ENCODE data around the gene ASAP2.

Gene ASAP2

DNA sequence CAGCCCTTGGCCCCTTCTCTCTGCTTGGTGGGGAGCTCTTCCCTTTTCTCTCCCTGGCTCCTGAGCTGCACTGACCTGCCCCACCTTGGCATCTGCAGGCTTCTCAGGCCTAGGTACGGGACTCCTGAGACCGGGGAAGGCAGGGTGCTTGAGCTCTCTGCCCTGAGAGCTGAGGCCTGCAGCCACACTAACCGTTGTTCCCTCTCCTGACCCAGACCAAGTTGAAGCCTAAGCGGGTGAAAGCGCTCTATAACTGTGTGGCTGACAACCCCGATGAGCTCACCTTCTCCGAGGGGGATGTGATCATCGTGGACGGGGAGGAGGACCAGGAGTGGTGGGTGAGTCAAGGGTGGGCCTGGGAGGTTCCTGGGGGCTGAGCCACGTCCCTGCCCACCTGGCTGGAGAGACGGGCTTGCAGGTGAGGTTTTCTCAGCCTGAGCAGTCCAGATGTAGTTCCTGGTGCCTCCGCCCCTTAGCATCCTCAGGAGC is 194.5 kb downstream of the ASAP2 start:
- no peak for DNase-seq (ENCODE audit: low read depth in 2 of 2)

DNA sequence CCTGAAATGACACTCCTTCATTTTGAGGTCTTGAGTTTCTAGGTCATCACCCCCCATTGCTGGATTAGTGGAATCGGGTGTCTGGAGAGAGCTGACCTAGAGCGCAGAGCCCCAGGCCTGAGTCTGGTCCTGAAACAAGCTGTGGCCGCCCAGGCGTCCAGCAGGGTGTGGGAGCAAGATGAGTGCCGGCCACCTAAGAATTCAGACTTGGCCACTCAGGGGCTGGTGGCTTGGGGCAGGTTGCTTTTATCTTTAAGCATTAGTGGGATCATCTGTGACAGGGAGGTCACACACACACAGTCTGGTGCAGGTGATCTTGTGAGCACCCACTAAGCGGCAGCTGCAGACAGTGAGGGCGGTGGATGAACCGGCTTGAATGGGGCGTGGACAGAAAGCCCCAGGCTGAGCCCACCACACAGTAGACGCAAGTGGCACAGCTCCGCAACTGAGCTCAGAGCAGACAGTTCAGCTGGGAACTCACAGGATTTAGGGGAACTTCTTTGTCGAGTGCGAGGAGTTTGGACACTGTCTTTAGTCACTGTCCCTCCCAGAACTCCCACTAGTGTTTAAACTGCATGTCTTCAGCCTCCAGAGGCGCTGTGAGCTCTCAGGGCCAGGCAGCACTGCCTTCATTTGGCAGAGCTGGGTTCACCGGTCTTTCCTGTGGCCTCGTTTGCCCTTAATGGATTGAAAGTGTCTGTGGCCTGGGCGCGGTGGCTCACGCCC is 195.2 kb downstream of the ASAP2 start:
- no peak for DNase-seq (ENCODE audit: low read depth in 2 of 2)

DNA sequence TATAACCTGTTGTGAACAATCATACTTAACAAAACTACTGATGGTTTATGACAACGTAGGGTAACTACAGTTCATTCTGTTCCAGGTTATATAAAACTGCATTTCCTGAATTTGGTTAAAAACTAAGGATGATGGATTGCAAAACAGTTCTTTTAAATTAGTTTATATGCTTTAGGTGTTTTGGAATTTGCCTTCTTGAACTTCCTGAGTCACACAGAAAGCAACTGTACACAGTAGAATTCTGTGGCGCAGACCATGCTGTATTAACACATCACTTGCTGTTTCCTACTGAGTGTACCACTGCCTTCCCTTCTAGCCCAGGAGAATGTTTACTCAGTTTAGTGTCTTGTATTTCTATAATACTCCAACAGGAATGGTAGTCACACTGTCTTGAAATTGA is 197.3 kb downstream of the ASAP2 start:
- no peak for DNase-seq (ENCODE audit: low read depth in 2 of 2)

DNA sequence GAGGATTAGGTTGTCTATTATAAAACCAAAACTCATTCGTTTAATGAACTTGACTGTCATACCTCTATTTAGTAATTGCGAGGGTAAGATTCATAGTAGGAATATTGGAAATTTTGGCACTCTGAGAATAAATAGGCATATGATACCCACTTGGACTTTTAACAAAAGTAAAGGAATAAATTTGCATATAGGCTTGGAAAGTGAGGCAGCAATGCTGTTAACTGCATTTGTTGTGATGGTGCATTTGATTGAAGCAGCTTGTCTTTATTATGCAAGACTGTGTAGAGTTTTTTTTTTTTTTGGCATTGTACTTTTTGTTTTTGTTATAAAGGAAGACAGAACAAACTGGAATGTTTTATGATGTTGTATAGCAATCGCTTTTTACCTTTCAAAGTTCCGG is 197.8 kb downstream of the ASAP2 start:
- DNase-seq (ENCODE audit: low read depth in 2 of 2) = no peak

DNA sequence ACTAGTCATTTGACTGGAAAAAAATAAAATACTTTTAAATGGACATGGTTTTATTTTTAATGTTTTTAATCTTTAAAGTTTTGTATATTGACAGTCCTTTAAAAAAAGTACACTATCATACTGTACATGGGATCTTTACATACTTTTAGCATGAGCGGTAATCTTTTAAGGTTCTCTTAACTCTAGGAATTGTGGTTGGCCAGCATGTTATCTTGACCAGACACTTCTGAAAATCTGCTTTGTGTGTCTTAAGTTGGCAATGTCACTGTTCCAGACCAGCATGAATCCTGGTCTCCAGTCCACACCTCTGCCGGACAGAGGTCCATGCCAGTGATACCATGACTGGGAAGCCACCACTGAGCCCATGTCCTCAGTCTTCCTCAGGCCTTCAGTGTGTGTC is 199.0 kb downstream of the ASAP2 start:
- no peak for DNase-seq (ENCODE audit: low read depth in 2 of 2)

DNA sequence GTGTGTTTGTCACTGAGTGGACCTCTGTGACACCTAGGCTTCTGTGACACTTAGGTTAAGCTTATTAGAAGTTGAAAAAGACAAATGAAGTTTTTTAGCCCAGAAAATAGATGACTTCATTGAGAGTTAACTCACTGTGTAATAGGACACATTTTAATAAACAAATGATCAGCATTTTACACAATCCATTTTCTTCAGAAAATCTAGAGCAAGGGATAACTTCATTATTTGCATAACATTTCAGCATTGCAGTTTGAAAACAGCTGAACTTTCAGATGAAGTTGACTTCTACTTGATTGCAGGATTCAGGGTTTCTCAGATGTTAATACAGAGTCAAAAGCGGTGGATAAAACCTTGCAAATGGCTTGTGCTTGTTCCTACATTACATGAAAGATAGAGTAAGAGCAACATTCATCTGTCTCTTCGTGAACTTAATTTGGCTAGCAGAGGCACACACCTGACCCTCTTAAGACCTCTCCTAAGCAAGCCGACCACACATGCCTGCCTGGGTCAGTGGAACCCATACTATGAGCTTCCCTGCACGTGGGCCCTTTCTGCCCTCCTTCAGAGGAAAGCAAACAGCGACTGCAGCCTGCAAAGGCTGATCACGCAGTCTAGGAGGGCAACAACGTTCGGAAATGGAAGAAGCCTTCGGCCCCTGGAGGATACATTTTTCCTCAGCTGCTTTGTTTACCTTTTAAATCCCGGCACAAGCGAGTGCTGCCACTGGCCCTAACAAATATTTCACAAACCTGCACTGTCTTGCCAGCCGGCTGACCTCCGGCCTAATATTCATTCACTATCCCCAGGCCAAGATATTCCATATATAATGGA is 200.1 kb downstream of the ASAP2 start:
- no peak for DNase-seq (ENCODE audit: low read depth in 2 of 2)

DNA sequence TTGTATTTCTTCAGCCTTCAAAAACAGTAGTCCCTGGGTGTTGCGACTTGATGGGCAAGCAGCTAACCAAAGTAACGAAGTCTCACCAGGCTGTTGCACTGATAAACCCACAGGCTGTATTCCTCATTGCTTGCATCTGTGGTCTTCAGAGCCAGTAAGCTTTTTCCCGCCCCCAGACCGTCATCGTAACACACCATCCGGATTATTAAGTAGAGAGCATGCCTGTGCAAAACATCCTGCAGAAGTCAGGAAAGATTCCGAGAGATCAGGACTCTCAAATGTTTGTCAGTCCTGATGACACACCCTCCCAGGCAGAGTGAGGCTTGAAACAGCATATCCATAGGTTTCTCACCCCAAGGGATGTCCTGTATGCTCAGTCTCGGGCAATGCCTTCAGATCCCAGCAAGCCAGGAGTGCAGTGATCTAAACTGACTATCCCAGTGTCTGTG is 200.8 kb downstream of the ASAP2 start:
- no peak for DNase-seq (ENCODE audit: low read depth in 2 of 2)

DNA sequence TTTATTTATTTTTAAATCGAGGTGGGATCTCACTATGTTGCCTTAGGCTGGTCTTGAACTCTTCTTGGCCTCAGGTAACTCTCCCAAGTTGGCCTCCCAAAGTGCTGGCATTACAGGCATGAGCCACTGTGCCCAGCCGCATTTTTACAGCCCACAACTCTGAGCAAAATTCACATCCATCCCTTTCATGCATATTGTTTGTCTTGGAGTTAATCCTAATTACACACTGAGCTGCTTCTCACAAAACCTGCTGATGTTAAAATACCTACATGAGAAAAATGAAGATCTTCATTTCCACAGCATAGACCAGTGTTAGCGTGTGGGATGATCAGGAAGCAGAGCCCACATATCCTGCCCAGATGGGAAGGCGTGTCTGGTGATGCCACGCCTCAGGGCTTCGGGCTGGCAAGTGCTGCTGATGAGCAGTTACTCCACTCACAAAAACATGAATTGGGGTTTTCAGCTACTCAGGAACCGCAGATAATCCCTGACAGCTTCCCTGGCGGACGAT is 202.1 kb downstream of the ASAP2 start:
- DNase-seq (ENCODE audit: low read depth in 2 of 2) = no peak

DNA sequence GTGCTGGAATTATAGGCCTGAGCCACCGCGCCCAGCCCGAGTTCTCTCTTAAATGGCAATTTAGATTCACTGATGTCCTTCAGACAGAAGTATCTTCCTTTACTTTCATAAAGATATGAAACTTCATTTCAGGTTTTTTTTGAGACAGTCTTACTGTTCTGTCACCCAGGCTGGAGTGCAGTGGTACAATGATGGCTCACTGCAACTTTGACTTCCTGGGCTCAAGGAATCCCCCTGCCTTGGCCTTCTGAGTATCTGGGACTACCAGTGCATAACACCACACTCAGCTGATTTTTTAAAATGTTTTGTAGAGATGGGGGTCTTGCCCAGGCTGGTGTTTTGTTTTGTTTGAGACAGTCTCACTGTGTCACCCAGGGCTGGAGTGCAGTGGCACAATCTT is 203.5 kb downstream of the ASAP2 start:
- DNase-seq (ENCODE audit: low read depth in 2 of 2) = no peak

DNA sequence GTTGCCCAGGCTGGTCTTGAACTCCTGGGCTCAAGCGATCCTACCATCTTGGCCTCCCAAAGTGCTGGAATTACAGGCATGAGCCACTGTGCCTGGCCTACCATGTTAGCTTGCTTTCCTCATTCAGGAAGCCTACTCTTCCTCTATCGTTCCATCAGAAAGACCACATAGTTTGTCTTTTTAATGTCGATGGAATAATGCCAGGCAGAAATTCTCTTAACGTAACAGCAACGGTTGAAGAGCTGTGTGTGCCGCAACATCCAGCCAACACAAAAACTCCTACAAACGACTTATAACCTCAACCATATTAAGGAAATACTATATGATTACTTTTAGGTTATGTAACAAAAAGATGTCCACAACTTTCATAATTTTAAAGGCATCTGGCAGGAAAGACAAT is 206.2 kb downstream of the ASAP2 start:
- no peak for DNase-seq (ENCODE audit: low read depth in 2 of 2)

DNA sequence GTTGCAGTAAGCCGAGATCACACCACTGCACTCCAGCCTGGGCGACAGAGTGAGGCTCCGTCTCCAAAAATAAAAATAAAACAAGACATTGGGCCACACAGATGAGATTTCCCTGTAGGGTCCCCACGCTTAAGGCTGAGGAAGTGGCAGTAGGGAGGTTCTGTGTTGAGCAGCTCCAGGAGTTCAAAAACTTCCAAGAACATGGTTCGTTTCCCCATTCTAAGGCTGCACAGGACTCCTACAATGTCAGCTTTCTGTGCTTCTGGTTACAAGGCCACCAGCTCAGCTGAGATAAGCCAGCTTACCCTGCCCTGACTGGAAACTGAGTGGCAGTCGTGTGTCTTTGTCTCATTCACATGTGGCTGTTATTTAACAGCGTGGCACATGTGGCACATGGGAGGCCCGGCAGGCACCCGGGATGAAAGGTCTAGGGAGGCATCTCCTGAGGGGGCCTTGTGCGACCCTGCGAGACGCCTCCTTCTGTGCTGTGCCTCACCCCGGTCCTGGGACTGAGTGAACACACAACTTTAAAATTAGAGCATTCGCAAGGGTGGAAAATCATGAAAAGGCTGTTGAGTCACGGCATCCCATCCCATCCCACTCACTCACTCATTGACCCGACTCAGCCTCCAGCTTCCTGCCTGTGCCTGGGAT is 209.0 kb downstream of the ASAP2 start:
- DNase-seq (ENCODE audit: low read depth in 2 of 2) = no peak

DNA sequence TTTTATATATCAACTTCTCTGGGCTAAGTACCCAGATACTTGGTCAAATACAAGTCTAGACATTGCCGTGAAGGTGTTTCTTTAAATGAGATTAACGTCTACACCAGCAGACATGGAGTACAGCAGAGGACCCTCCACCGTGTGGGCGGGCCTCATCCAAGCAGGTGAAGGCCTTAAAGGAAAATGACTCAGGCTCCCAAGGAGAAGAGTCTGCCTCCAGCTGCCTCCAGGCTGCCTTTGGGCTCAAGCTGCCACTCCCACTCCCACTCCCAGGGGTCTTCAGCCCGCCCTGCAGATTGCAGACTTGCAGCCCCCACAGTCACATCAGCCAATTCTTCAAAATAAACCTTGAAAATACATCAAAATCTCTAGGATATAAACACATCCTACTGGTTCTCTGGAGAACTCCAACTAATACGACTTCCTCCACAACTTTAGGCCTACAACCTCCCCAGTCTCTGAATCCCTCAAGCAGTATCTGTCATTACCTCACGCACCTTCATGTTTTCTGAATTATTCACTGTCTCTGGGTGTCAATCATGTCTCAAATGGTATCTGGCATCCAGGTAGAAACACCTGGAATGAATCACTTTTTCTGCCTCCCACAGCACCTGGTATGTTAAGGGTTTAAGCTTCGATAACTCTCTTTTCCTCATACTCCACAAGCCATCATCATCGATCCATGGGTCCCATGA is 209.8 kb downstream of the ASAP2 start:
- DNase-seq (ENCODE audit: low read depth in 2 of 2) = no peak

DNA sequence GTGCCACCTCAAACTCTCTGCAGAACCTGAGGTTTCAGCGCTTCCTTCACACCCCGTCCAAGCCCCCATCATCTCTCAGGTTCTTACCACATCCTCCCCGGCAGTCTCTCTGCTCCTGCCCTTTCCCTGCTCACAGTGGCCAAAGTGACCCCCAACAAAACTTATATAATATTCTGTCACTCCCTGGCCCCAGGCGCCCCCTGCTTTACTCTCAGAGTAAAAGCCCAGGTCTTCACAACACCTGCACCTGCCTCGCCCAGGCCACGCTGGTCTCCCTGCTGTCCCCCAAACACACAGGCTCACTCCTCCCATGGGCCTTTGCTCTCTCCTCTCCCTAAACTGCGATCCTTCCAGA is 210.3 kb downstream of the ASAP2 start:
- DNase-seq (ENCODE audit: low read depth in 2 of 2) = no peak

DNA sequence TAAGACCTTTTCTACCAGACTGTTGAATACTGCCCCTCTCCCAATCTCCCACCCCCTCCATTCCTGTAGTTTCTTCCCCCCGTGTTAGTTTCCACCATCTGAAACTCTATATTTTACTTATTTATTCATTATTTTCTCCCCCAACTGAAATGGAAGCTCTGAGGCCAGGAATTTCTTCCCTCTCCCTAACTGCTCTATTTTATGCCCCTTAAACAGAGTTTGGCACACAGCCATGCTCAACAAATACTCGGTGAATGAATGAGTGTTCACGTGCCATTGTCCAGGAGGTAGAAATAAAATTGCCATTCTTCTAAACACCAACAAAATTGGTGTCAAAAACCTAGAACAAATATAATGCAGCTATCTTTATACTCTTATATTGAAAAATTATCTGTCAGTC is 211.1 kb downstream of the ASAP2 start:
- no peak for DNase-seq (ENCODE audit: low read depth in 2 of 2)

DNA sequence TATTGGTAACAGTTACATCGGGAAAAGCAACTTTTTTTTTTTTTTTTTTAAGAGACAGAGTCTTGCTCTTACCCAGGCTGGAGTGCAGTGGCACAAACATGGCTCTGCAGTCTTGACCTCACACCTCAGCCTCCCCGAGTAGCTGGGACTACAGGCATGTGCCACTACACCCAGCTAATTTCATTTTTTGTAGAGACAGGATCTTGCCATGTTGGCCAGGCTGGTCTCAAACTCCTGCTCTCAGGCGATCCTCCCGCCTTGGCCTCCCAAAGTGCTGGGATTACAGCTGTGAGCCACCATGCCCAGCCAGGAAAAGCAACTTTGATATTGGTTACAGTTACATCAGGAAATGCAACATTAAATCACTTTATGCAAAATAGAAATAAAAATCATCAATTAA is 212.1 kb downstream of the ASAP2 start:
- no peak for DNase-seq (ENCODE audit: low read depth in 2 of 2)

DNA sequence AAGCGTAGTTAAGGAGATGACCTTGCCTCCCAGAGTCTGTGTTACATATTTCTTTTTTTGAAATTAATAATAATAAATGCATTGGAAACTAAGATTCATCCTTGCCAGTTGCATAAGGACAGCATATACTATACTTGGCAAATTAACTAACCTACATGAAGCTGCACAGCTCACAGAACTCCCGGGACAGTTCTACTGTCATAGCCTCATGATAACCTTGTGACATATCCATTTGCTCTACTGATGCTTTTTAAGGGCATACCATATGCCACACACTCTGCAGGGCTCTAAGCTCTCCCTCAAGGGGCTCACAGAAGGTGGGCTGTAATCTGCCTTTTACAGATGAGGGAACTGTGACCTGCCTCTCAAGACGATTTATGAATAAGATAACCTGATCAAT is 212.9 kb downstream of the ASAP2 start:
- no peak for DNase-seq (ENCODE audit: low read depth in 2 of 2)

DNA sequence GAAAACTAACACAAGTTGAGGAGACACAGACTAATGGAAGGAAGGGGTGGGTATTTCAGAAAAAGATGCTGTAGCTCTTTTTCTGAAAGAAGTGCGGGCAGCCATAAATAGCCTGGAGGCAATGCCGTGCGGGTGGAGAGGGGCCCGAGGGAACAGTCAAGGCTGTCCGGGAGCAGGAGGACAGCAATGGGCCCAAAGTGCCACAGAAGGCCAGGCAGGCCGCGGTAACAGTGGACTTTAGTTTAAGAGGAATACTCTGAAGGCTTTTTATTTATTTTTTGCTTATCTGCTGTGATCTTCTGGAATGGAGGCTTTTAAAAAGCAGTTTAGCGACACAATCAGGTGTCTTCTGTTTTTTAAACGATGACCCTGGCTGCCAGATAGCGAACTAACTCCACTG is 213.9 kb downstream of the ASAP2 start:
- DNase-seq (ENCODE audit: low read depth in 2 of 2) = no peak

DNA sequence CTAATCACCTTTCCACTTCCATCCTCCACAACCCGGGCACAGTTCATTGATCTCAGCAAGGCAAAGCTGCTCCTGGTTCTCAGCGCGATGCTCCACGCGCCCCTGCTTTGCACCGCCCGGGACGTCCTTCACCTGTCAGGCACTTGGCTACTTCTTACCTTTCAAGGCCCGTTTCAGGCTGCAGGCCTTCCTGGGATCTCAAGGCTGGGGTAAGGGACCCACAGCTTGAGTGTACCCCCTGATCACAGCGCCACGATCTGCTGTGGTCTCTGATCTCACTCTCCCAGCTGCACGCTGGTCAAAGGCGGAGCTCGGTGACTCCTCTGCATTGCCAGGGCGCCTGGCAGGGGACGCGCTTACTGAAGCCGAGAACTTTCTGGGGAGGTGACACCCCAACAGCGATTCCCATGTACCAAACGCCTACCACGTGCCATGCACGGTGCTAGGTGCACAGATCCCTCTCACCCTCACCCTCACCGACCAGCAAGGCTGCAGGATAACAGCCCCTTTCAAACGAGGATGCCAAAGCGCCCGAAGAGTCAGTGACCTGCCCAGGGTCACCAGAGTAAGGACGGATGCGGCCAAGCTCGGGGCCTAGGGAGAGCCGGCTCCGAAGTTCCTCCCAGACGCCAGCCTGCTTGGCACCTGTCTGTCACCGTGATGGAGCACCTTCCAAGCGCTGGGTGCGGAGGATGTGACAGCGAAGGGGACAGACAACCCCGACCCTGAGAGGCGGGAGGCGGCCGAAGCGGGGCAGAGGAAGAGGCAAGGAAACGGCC is 215.9 kb downstream of the ASAP2 start:
- DNase-seq (ENCODE audit: low read depth in 2 of 2) = peak; percentile 7 to 15

DNA sequence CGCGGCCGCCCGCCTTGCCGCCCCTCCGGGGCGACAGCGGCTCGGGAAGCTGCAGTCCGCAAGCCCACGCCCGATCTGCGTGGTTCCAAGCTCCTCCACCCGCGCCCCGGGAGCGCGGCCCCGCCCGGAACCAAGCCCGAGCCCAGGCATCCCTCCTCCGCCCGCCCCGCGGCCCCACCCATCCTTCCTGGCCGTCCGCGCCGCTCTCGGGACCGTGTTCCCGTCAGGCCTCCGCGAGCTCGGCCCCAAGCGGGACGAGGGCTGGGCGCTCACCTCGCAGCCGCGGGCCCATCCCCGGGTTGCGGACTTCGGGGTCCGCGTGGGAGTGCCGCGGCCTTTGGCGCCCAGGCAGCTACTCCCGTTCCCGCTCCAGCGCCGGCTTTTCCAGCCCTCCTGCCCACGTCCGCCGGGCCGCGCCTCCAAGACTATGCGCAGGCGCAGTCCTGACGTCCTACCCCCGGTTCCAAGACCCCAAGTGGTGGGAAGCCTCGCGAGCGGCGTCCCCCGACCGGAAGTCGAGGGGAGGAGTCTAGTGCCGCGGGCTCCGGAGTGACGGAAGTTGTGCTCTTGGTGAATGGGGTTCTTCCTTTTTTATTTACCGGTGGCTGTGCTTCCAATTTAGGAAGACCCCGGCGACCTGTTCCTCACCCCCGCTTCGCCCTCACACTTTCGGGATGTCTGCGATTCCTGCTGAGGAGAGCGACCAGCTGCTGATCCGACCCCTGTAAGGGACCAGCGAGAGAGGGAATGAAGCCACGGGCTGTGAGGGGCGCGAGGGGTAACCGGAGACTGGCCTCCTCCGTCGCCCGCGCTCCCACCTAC is 216.7 kb downstream of the ASAP2 start, which contains the start of the genes CPSF3 and ITGB1BP1:
TSS of gene CPSF3 (plus strand) at position 555 of the 822 bp plus-strand sequence. CDS start at position 675, 120 bp downstream.
TSS of gene ITGB1BP1 (minus strand) at position 429 of the 822 bp plus-strand sequence. CDS start 4,831 bp downstream, outside the sequence.
- peak; percentile 92 to 95 for DNase-seq (ENCODE audit: low read depth in 2 of 2)

DNA sequence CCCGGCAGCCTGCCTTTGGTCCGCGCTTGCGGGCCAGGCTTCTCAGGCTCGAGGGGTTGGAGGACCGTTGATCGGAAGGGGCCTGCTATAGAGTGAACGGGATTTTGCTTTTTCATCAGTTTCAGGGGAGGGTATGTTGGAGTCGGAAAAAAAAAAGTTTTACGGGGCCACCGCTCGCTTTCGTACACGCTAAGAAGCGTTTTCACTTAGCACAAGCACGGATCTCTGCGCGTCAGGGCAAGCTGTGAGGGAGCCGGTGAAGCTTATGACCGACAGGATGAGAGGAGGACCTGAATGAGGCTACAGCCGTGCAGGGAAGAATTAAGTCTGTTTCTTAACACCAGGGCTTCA is 217.3 kb downstream of the ASAP2 start:
- no peak for DNase-seq (ENCODE audit: low read depth in 2 of 2)
